ENCODE results near the gene PLPP6.

DNA sequence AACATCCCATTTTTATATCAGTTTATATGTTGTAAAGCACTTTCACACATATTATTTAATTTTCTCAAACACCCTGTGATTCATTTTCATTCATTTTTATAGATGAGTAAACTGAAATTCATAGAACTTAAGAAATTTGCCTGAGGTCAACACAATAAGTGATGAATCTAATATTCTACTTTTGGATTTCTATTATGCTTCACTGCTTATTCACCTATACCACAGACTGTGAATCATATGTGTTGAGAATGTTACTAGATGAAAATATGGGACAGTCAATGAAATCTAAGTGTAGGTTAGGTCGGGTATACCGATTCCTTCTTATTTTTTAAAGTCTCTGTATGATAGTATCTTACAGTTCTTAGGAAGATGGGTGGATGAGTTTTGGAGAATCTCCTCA is 42.0 kb downstream of the PLPP6 start:
- TF ChIP-seq EP300 (IDR thresholded peaks at IDR 0.05) (no peak), POLR2A (IDR thresholded peaks at IDR 0.05) (no peak)
- TF ChIP-seq, protein P1, sequence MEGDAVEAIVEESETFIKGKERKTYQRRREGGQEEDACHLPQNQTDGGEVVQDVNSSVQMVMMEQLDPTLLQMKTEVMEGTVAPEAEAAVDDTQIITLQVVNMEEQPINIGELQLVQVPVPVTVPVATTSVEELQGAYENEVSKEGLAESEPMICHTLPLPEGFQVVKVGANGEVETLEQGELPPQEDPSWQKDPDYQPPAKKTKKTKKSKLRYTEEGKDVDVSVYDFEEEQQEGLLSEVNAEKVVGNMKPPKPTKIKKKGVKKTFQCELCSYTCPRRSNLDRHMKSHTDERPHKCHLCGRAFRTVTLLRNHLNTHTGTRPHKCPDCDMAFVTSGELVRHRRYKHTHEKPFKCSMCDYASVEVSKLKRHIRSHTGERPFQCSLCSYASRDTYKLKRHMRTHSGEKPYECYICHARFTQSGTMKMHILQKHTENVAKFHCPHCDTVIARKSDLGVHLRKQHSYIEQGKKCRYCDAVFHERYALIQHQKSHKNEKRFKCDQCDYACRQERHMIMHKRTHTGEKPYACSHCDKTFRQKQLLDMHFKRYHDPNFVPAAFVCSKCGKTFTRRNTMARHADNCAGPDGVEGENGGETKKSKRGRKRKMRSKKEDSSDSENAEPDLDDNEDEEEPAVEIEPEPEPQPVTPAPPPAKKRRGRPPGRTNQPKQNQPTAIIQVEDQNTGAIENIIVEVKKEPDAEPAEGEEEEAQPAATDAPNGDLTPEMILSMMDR (IDR thresholded peaks at IDR 0.05) = no peak
